Lower leg skin (tissue), 4 donors: ENCODE data around the gene KCNA3. TPM values are rescaled to one million over a fixed set of nuclear protein-coding genes. Genes with fewer than 3 reads are reported as not detected.

Experiments
- DNase-seq, 2 donors: peaks; one replicate each; pipeline ENCODE4 v3.0.0-alpha.2; 2019; ENCODE audit warnings: low spot score in 2 of 2
- H3K4me3 ChIP-seq: fragments of 200-600 bp; sonication (generic); 2 replicates; pipeline ENCODE4 v1.5.1; 2017; ENCODE audit warnings: mild to moderate bottlenecking, low read depth; ENCODE audit not compliant: poor library complexity, severe bottlenecking
- CTCF ChIP-seq, 3 donors: fragments of 450-650 bp; IDR thresholded peaks; one replicate each; pipeline ENCODE4 v1.5.1; 2016; ENCODE audit warnings: antibody characterized with exemption in 3 of 3, mild to moderate bottlenecking in 3 of 3, moderate library complexity in 2 of 3
- POLR2A ChIP-seq, 2 donors: fragments of 450-650 bp; IDR thresholded peaks; one replicate each; pipeline ENCODE4 v1.6.1; 2016 to 2017; ENCODE audit warnings: antibody characterized with exemption in 2 of 2, mild to moderate bottlenecking in 1 of 2, moderate library complexity in 1 of 2
- WGBS, 2 donors: methylation state at CpG; one replicate each; pipeline ENCODE4 v1.1.5; 2018; 5-methylcytosine and 5-hydroxymethylcytosine counted together
- intact Hi-C: fragments of 100-400 bp; cut with DNase I; formaldehyde crosslinking; loops from one replicate; pipeline ENCODE4 v1.15.0; 2023; ENCODE audit warnings: low total_unique reads
- total RNA-seq, 4 donors: library from RNA; depleted of rRNA; stranded (reverse); fragments of >200 nt; gene quantifications; one replicate each; pipeline ENCODE4 v1.1.0, GENCODE V29; 2016

Gene KCNA3
- total RNA-seq, 4 donors from 2014 or later, result 0.30 to 1.0 (median 0.43) TPM

GRCh38 chr1:110702260-110702659 lies 27.5 kb upstream of the KCNA3 start:
- intact Hi-C loops, result no loop called here
- H3K4me3 ChIP-seq, result no peak overlapping the region
- TF ChIP-seq CTCF (IDR thresholded peaks at IDR 0.05) (no peak), POLR2A (IDR thresholded peaks at IDR 0.05) (no peak)
- WGBS, 2 donors, result 69 to 79% methylated on average over 1 of the region's 1 CpG
- no peak for DNase-seq

GRCh38 chr1:110700767-110701166 lies 26.0 kb upstream of the KCNA3 start:
- intact Hi-C loops, result no loop called here

GRCh38 chr1:110697606-110698005 lies 22.9 kb upstream of the KCNA3 start:
- 88 to 89% methylated on average over 4 of the region's 4 CpGs for WGBS, 2 donors
- intact Hi-C loops, result no loop called here
- TF ChIP-seq CTCF (IDR thresholded peaks at IDR 0.05), result no peak
- no peak for TF ChIP-seq POLR2A (IDR thresholded peaks at IDR 0.05)
- no peak for DNase-seq
- H3K4me3 ChIP-seq, result no peak overlapping the region

More at GRCh38 chr1:110700767-110701166, 26.0 kb upstream of the KCNA3 start:
- no peak for TF ChIP-seq POLR2A (IDR thresholded peaks at IDR 0.05)
- TF ChIP-seq CTCF (IDR thresholded peaks at IDR 0.05), result no peak
- no peak for DNase-seq
- no peak overlapping the region for H3K4me3 ChIP-seq
- WGBS, 2 donors, result 73 to 79% methylated on average over 2 of the region's 2 CpGs

GRCh38 chr1:110696818-110697217 lies 22.1 kb upstream of the KCNA3 start:
- no peak overlapping the region for H3K4me3 ChIP-seq
- no peak for TF ChIP-seq CTCF (IDR thresholded peaks at IDR 0.05)
- TF ChIP-seq POLR2A (IDR thresholded peaks at IDR 0.05), result no peak
- intact Hi-C loops, result no loop called here
- no peak for DNase-seq

- H3K4me3 ChIP-seq, result no peak overlapping the region
- intact Hi-C loops, result no loop called here
- DNase-seq, result no peak
- no peak for TF ChIP-seq CTCF (IDR thresholded peaks at IDR 0.05)
- WGBS, 2 donors, result 70 to 72% methylated on average over 4 of the region's 4 CpGs
Measured at GRCh38 chr1:110690709-110691365, 16.1 kb upstream of the KCNA3 start.

GRCh38 chr1:110689868-110690267 lies 15.1 kb upstream of the KCNA3 start:
- TF ChIP-seq POLR2A (IDR thresholded peaks at IDR 0.05) (no peak), CTCF (IDR thresholded peaks at IDR 0.05) (no peak)
- no peak overlapping the region for H3K4me3 ChIP-seq
- DNase-seq, result no peak
- intact Hi-C loops, result no loop called here
